Left ventricle myocardium inferior (tissue), 1 donor: ENCODE measurements around the gene BRD7. TPM values are rescaled to one million over a fixed set of nuclear protein-coding genes. Genes with fewer than 3 reads are reported as not detected.

ENCODE experiments used
- DNase-seq: peaks from one replicate; pipeline ENCODE4 v3.0.0-alpha.2; 2020
- H3K27ac ChIP-seq: fragments of 200-600 bp; replicated peaks from 2 replicates; pipeline ENCODE4 v1.8.0; 2021
- H3K27me3 ChIP-seq: fragments of 200-600 bp; 2 replicates; pipeline ENCODE4 v1.8.0; 2021; ENCODE audit warnings: low read depth
- H3K36me3 ChIP-seq: fragments of 200-600 bp; 2 replicates; pipeline ENCODE4 v1.8.0; 2021
- H3K4me1 ChIP-seq: fragments of 200-600 bp; 2 replicates; pipeline ENCODE4 v1.8.0; 2021
- H3K4me3 ChIP-seq: fragments of 200-600 bp; 2 replicates; pipeline ENCODE4 v1.8.0; 2021; ENCODE audit warnings: mild to moderate bottlenecking, moderate library complexity
- H3K9me3 ChIP-seq: fragments of 200-600 bp; replicated peaks from 2 replicates; pipeline ENCODE4 v1.8.0; 2021
- CTCF ChIP-seq: fragments of 200-600 bp; IDR thresholded peaks from 2 replicates; pipeline ENCODE4 v1.8.0; 2021; ENCODE audit warnings: antibody characterized with exemption, mild to moderate bottlenecking, borderline replicate concordance
- intact Hi-C: fragments of 100-400 bp; cut with micrococcal nuclease; formaldehyde crosslinking; loops from one replicate; pipeline ENCODE4 v1.11.0; 2022
- total RNA-seq: library from RNA; stranded (reverse); fragmentation: NEBNext Ultra II Directional; extraction: Animal tissue kit (Norgen Biotek cat#: 25700); gene quantifications from one replicate; pipeline ENCODE4 v1.2.1, GENCODE V29; 2021
- donor health status: DM: no; HTN: yes; CAD: no; lungs with severe emphysema.

Gene BRD7
- total RNA-seq, 1 donor from 2014 or later, result 52.3 TPM

- Histone ChIP-seq H3K27ac (peak overlapping the region; percentile 12), H3K4me3 (peak overlapping the region; percentile 42), H3K36me3 (no peaks in the 10 kb centered on the region), H3K4me1 (peaks cover 3% of the 10 kb centered on the region), H3K27me3 (peaks cover 3% of the 10 kb centered on the region), H3K9me3 (peaks cover 10% of the 10 kb centered on the region)
- no peak for DNase-seq
- no peak for TF ChIP-seq CTCF
- intact Hi-C loops, result no loop called here
These were observed 93.1 kb downstream of the BRD7 start for GRCh38 chr16:50275428-50276325.

DNA sequence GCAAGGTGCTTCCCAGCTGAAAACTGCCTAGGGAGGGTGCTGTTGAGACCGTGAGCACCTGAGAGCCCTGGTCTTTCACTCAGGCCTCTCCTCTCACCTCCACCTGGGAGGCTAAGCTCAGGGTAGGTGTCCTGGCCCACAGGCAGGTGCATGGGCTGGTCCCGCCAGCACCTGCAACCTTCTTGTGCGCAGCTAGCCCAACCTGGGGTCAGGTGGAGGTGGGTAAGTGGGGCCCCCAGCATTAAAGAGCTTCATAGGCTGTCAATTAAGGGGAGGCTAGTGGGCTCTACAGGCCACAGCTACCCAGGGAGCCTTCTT is 93.7 kb downstream of the BRD7 start:
- H3K4me1 ChIP-seq, result peaks cover 3% of the 10 kb centered on the region
- no peak for TF ChIP-seq CTCF
- intact Hi-C loops, result no loop called here
- no peaks in the 10 kb centered on the region for H3K36me3 ChIP-seq
- H3K9me3 ChIP-seq, result peaks cover 6% of the 10 kb centered on the region
- H3K27me3 ChIP-seq, result peaks cover 3% of the 10 kb centered on the region
- peak overlapping the region; percentile 42 for H3K4me3 ChIP-seq
- DNase-seq, result no peak
- H3K27ac ChIP-seq, result peak overlapping the region; percentile 58

- Histone ChIP-seq H3K36me3 (no peaks in the 10 kb centered on the region), H3K27me3 (peaks cover 3% of the 10 kb centered on the region), H3K4me3 (peak overlapping the region; percentile 42), H3K4me1 (peaks cover 3% of the 10 kb centered on the region), H3K27ac (peak overlapping the region; percentile 58), H3K9me3 (peaks cover 6% of the 10 kb centered on the region)
- DNase-seq, result no peak
- no peak for TF ChIP-seq CTCF
- intact Hi-C loops, result no loop called here
These were observed 94.3 kb downstream of the BRD7 start for GRCh38 chr16:50274326-50275097.

DNA sequence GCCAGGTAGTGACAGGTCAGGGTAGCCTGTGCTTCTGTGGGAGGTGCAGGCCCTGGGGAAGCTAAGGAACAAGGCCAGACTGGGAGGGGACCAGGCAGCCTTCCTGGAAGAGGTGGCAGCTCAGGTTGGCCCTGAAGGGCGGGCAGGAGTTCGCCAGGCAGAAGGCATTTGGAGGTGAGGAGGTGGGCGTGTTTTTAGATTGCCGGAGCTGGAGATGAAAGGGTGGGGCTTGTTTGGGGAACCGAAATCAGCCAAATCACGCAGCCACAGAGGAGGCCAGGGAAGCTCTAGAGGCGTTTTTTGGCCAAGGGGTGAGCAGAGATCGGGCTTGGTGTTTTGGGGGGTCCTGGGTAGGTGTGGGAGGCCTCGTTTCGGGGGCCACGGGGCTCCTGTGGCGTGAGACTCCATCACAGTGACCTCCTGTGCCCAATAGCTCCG is 94.9 kb downstream of the BRD7 start:
- Histone ChIP-seq H3K4me1 (no peaks in the 10 kb centered on the region), H3K27ac (peak overlapping the region; percentile 58), H3K36me3 (no peaks in the 10 kb centered on the region), H3K4me3 (peak overlapping the region; percentile 42), H3K27me3 (peaks cover 3% of the 10 kb centered on the region), H3K9me3 (peaks cover 6% of the 10 kb centered on the region)
- no peak for TF ChIP-seq CTCF
- DNase-seq, result no peak
- intact Hi-C loops, result no loop called here

DNA sequence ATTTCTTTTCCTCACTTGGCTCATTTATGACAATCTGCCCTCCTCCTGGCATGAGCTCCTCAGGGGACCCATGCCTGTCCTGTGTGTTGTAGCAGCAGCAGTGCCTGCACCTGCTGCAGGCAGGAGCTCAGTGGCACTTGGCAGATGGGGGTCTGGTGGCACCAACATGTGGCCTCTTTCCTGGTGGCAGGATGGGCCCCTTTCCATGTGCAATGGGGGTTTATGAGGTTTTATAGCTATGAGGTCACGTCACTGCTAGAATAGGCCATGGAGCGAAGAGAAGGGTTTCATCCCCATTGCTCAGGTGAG is 95.5 kb downstream of the BRD7 start:
- H3K4me3 ChIP-seq, result no peak overlapping the region
- no peak for TF ChIP-seq CTCF
- peaks cover 5% of the 10 kb centered on the region for H3K9me3 ChIP-seq
- no peaks in the 10 kb centered on the region for H3K4me1 ChIP-seq
- intact Hi-C loops, result no loop called here
- H3K27me3 ChIP-seq, result peaks cover 3% of the 10 kb centered on the region
- DNase-seq, result no peak
- no peak overlapping the region for H3K27ac ChIP-seq
- H3K36me3 ChIP-seq, result no peaks in the 10 kb centered on the region
